H9 (cell line): ENCODE results near the gene MARVELD2. TPM values are rescaled to one million over a fixed set of nuclear protein-coding genes. Genes with fewer than 3 reads are reported as not detected.

Source experiments
- DNase-seq: peaks from one replicate; pipeline ENCODE4 v3.0.0-alpha.2; 2017
- H2AFZ ChIP-seq: one replicate; pipeline ENCODE4 v1.6.1; 2013; ENCODE audit warnings: mild to moderate bottlenecking, low read length, control low read depth, moderate library complexity
- H2AK5ac ChIP-seq: 2 replicates; pipeline ENCODE4 v1.6.1; 2013; ENCODE audit warnings: low read length, control low read depth, mixed read lengths; ENCODE audit not compliant: insufficient read length
- H2BK120ac ChIP-seq: one replicate; pipeline ENCODE4 v1.6.1; 2013; ENCODE audit warnings: low read depth, mild to moderate bottlenecking, low read length, control low read depth, inconsistent platforms; ENCODE audit not compliant: poor library complexity, severe bottlenecking
- H2BK12ac ChIP-seq: 2 replicates; pipeline ENCODE4 v1.6.1; 2013; ENCODE audit warnings: low read length, control low read depth, mixed read lengths, low read depth; ENCODE audit not compliant: insufficient read length
- H2BK15ac ChIP-seq: 2 replicates; pipeline ENCODE4 v1.6.1; 2013; ENCODE audit warnings: low read depth, low read length, control low read depth
- H2BK20ac ChIP-seq: one replicate; pipeline ENCODE4 v1.6.1; 2013; ENCODE audit warnings: low read depth, mild to moderate bottlenecking, low read length, control low read depth, inconsistent platforms; ENCODE audit not compliant: poor library complexity, severe bottlenecking
- H2BK5ac ChIP-seq: 2 replicates; pipeline ENCODE4 v1.6.1; 2013; ENCODE audit warnings: low read length, control low read depth, mixed read lengths; ENCODE audit not compliant: insufficient read length
- H3K14ac ChIP-seq: 2 replicates; pipeline ENCODE4 v1.6.1; 2013; ENCODE audit warnings: low read length, control low read depth; ENCODE audit not compliant: insufficient read depth
- H3K18ac ChIP-seq: 2 replicates; pipeline ENCODE4 v1.6.1; 2013; ENCODE audit warnings: low read depth, mild to moderate bottlenecking, mixed read lengths, low read length, control low read depth; ENCODE audit not compliant: insufficient read length
- H3K23ac ChIP-seq: 2 replicates; pipeline ENCODE4 v1.6.1; 2013; ENCODE audit warnings: low read length, control low read depth, mixed read lengths, low read depth; ENCODE audit not compliant: insufficient read length
- H3K23me2 ChIP-seq: 2 replicates; pipeline ENCODE4 v1.6.1; 2013; ENCODE audit warnings: low read depth, mild to moderate bottlenecking, mixed read lengths, low read length, control low read depth; ENCODE audit not compliant: insufficient read length, poor library complexity, severe bottlenecking
- H3K27ac ChIP-seq: 2 replicates; pipeline ENCODE4 v1.5.1; 2013; ENCODE audit warnings: low read length, control low read depth, mixed read lengths, low read depth; ENCODE audit not compliant: insufficient read length
- H3K27me3 ChIP-seq: 2 replicates; pipeline ENCODE4 v1.6.1; 2013; ENCODE audit warnings: low read length, control low read depth, inconsistent platforms; ENCODE audit not compliant: insufficient read depth
- H3K4ac ChIP-seq: 2 replicates; pipeline ENCODE4 v1.6.1; 2013; ENCODE audit warnings: low read depth, mild to moderate bottlenecking, control low read depth, inconsistent platforms, low read length, moderate library complexity
- H3K4me1 ChIP-seq: 2 replicates; pipeline ENCODE4 v1.6.1; 2013; ENCODE audit warnings: low read length, control low read depth, inconsistent platforms; ENCODE audit not compliant: insufficient read depth
- H3K4me2 ChIP-seq: 2 replicates; pipeline ENCODE4 v1.6.1; 2013; ENCODE audit warnings: low read length, control low read depth, mixed read lengths; ENCODE audit not compliant: insufficient read length, insufficient read depth
- H3K56ac ChIP-seq: 2 replicates; pipeline ENCODE4 v1.6.1; 2013; ENCODE audit warnings: low read depth, mild to moderate bottlenecking, mixed read lengths, low read length, control low read depth; ENCODE audit not compliant: insufficient read length
- H3K79me1 ChIP-seq: 2 replicates; pipeline ENCODE4 v1.6.1; 2013; ENCODE audit warnings: low read depth, mild to moderate bottlenecking, moderate library complexity, low read length, control low read depth, inconsistent platforms; ENCODE audit not compliant: insufficient read depth, poor library complexity, severe bottlenecking
- H3K79me2 ChIP-seq: 2 replicates; pipeline ENCODE4 v1.6.1; 2013; ENCODE audit warnings: low read length, control low read depth, inconsistent platforms; ENCODE audit not compliant: insufficient read depth
- H3K9ac ChIP-seq: 2 replicates; pipeline ENCODE4 v1.6.1; 2013; ENCODE audit warnings: low read length, control low read depth, mixed read lengths; ENCODE audit not compliant: insufficient read length; ENCODE audit errors: extremely low read depth
- H3K9me3 ChIP-seq: one replicate; pipeline ENCODE4 v1.6.1; 2013; ENCODE audit warnings: low read depth, low read length, inconsistent platforms; ENCODE audit not compliant: control insufficient read depth
- H3T11ph ChIP-seq: one replicate; pipeline ENCODE4 v1.6.1; 2013; ENCODE audit warnings: mild to moderate bottlenecking, low read length, control low read depth, inconsistent platforms
- H4K20me1 ChIP-seq: one replicate; pipeline ENCODE4 v1.6.1; 2013; ENCODE audit not compliant: control insufficient read depth, insufficient read length, insufficient read depth
- H4K5ac ChIP-seq: 2 replicates; pipeline ENCODE4 v1.6.1; 2013; ENCODE audit warnings: low read depth, mild to moderate bottlenecking, mixed read lengths, low read length, control low read depth; ENCODE audit not compliant: insufficient read length
- H4K8ac ChIP-seq: replicated peaks from 2 replicates; pipeline ENCODE4 v1.6.1; 2013; ENCODE audit warnings: low read length, control low read depth, mixed read lengths, low read depth; ENCODE audit not compliant: insufficient read length
- H4K91ac ChIP-seq: 2 replicates; pipeline ENCODE4 v1.6.1; 2013; ENCODE audit warnings: low read depth, mild to moderate bottlenecking, moderate library complexity, mixed read lengths, low read length, control low read depth; ENCODE audit not compliant: insufficient read length
- H3K27ac Mint-ChIP-seq, 3 experiments: 2 replicates in 2 of 3; 3 replicates in 1 of 3; pipeline ENCODE4 v1.8.0; 2020 to 2021; ENCODE audit warnings: mixed read lengths in 3 of 3, mild to moderate bottlenecking in 1 of 3, moderate library complexity in 1 of 3
- H3K27me3 Mint-ChIP-seq: 2 replicates; pipeline ENCODE4 v1.8.0; 2021; ENCODE audit warnings: low read depth, mild to moderate bottlenecking, moderate library complexity, mixed read lengths
- H3K36me3 Mint-ChIP-seq, 3 experiments: 2 replicates in 2 of 3; 3 replicates in 1 of 3; pipeline ENCODE4 v1.8.0; 2020 to 2021; ENCODE audit warnings: low read depth in 3 of 3, mixed read lengths in 3 of 3; ENCODE audit not compliant: insufficient read depth in 1 of 3
- H3K4me1 Mint-ChIP-seq, 2 experiments: 2 replicates each; pipeline ENCODE4 v1.8.0; 2020; ENCODE audit warnings: mixed read lengths in 2 of 2
- H3K4me3 Mint-ChIP-seq, 2 experiments: 2 replicates in 1 of 2; 3 replicates in 1 of 2; pipeline ENCODE4 v1.8.0; 2020 to 2021; ENCODE audit warnings: mild to moderate bottlenecking in 2 of 2, mixed read lengths in 2 of 2, moderate library complexity in 1 of 2
- H3K9me3 Mint-ChIP-seq, 2 experiments: 2 replicates in 1 of 2; 3 replicates in 1 of 2; pipeline ENCODE4 v1.8.0; 2020; ENCODE audit warnings: mild to moderate bottlenecking in 2 of 2, mixed read lengths in 2 of 2, moderate library complexity in 1 of 2
- CTCF ChIP-seq: fragments of 200-600 bp; sonication (generic); conservative IDR thresholded peaks from 3 replicates; pipeline ENCODE4 v1.8.0; 2021; ENCODE audit warnings: antibody characterized with exemption, mild to moderate bottlenecking
- WGBS: extraction: QIAGEN DNeasy Blood & Tissue Kit; methylation state at CpG from one replicate; pipeline ENCODE4 v1.1.7; 2013; ENCODE audit warnings: missing lambda C conversion rate, low lambda C conversion rate, mixed read lengths; ENCODE audit not compliant: insufficient read length; ENCODE audit errors: extremely low coverage; 5-methylcytosine and 5-hydroxymethylcytosine counted together
- total RNA-seq: library from RNA; stranded (reverse); gene quantifications from 2 replicates; pipeline ENCODE4 v1.2.1, GENCODE V29; 2021

MARVELD2 gene
- total RNA-seq, 1 experiment from 2014 or later = 30.3 TPM

GRCh38 chr5:69492923-69493395 lies 78.0 kb downstream of the MARVELD2 start:
- Histone ChIP-seq H3K14ac (peak overlapping the region; percentile 96), H2AK5ac (no peak overlapping the region), H2BK15ac (no peak overlapping the region), H4K91ac (no peak overlapping the region), H3K23me2 (peaks cover 13% of the 10 kb centered on the region), H3K4ac (no peak overlapping the region), H4K20me1 (no peaks in the 10 kb centered on the region), H4K5ac (no peak overlapping the region), H3K9me3 (no peaks in the 10 kb centered on the region), H3K79me2 (peaks cover 19% of the 10 kb centered on the region; the same call in 1 of the 2 replicates), H2BK5ac (no peak overlapping the region), H2BK12ac (no peak overlapping the region), H3K4me2 (peak overlapping the region; percentile 73), H3T11ph (no peak overlapping the region), H3K27ac (no peak overlapping the region), H3K9ac (peak overlapping the region; percentile 76), H3K56ac (no peak overlapping the region), H2AFZ (no peak overlapping the region), H4K8ac (no peak overlapping the region), H3K23ac (no peak overlapping the region), H3K79me1 (no peaks in the 10 kb centered on the region), H3K18ac (peak overlapping the region; percentile 89), H2BK20ac (no peak overlapping the region), H2BK120ac (no peak overlapping the region), H3K27me3 (no peaks in the 10 kb centered on the region), H3K4me1 (peaks cover 5% of the 10 kb centered on the region; the same call in 1 of the 2 replicates)
- no peak for DNase-seq
- TF ChIP-seq CTCF = no peak
- WGBS = no CpG with 5 or more reads among the region's 42 CpGs
- H3K4me3 Mint-ChIP-seq = peak overlapping the region; percentile 90 to 91
- peaks cover 39 to 41% of the 10 kb centered on the region in 2 experiments for H3K4me1 Mint-ChIP-seq
- H3K9me3 Mint-ChIP-seq = no peaks in the 10 kb centered on the region; a peak in 1 of 5 replicates
- H3K27ac Mint-ChIP-seq = peak overlapping the region; percentile 94 to 99 (median 94); a peak in 6 of 7 replicates
- H3K36me3 Mint-ChIP-seq = no peaks in the 10 kb centered on the region; a peak in 1 of 7 replicates
- H3K27me3 Mint-ChIP-seq = peaks cover 3% of the 10 kb centered on the region
